SK-N-SH treated with all-trans-retinoic acid at 6 μM for 48 hours (cell line): ENCODE data around the gene ARL2.

ENCODE experiments used
- ARNTL ChIP-seq: fragments of 450-650 bp; formaldehyde crosslinking; IDR thresholded peaks from 2 replicates; pipeline ENCODE4 v1.5.0; 2020; ENCODE audit warnings: low read depth, mild to moderate bottlenecking, moderate library complexity, borderline replicate concordance
- CSDC2 ChIP-seq: fragments of 250-450 bp; sonication (Bioruptor Pico); IDR thresholded peaks from 2 replicates; pipeline ENCODE4 v1.5.0; 2020; ENCODE audit warnings: mild to moderate bottlenecking, moderate library complexity
- CSRNP3 ChIP-seq: fragments of 250-450 bp; sonication (Bioruptor Pico); IDR thresholded peaks from 2 replicates; pipeline ENCODE4 v1.5.1; 2021; ENCODE audit warnings: mild to moderate bottlenecking, moderate library complexity
- GLIS3 ChIP-seq: fragments of 250-450 bp; sonication (Bioruptor Pico); IDR thresholded peaks from 2 replicates; pipeline ENCODE4 v1.5.0; 2020; ENCODE audit warnings: mild to moderate bottlenecking, moderate library complexity
- ISL1 ChIP-seq: fragments of 250-450 bp; sonication (Bioruptor Pico); IDR thresholded peaks from 2 replicates; pipeline ENCODE4 v2.1.2; 2022; ENCODE audit warnings: mild to moderate bottlenecking, moderate library complexity
- OSR1 ChIP-seq: fragments of 250-450 bp; sonication (Bioruptor Pico); IDR thresholded peaks from 2 replicates; pipeline ENCODE4 v1.8.0; 2022; ENCODE audit warnings: moderate library complexity, mild to moderate bottlenecking, inconsistent platforms
- PATZ1 ChIP-seq: fragments of 250-450 bp; sonication (Bioruptor Pico); IDR thresholded peaks from 2 replicates; pipeline ENCODE4 v1.8.0; 2020; ENCODE audit warnings: mild to moderate bottlenecking, moderate library complexity, borderline replicate concordance
- PPARA ChIP-seq: fragments of 250-450 bp; sonication (Bioruptor Pico); IDR thresholded peaks from 2 replicates; pipeline ENCODE4 v1.5.0; 2020; ENCODE audit warnings: mild to moderate bottlenecking, borderline replicate concordance
- RARB ChIP-seq: fragments of 250-450 bp; sonication (Bioruptor Pico); IDR thresholded peaks from 2 replicates; pipeline ENCODE4 v1.8.0; 2021; ENCODE audit warnings: mild to moderate bottlenecking, moderate library complexity
- ZC3H10 ChIP-seq: fragments of 250-450 bp; sonication (Bioruptor Pico); IDR thresholded peaks from 2 replicates; pipeline ENCODE4 v1.5.1; 2021; ENCODE audit warnings: mild to moderate bottlenecking, moderate library complexity
- ZFP3 ChIP-seq: fragments of 250-450 bp; sonication (Bioruptor Pico); IDR thresholded peaks from 2 replicates; pipeline ENCODE4 v1.5.0; 2020; ENCODE audit warnings: mild to moderate bottlenecking, moderate library complexity
- ZFP30 ChIP-seq: fragments of 450-650 bp; formaldehyde crosslinking; IDR thresholded peaks from 2 replicates; pipeline ENCODE4 v1.5.0; 2022; ENCODE audit warnings: mild to moderate bottlenecking, moderate library complexity
- ZNF70 ChIP-seq: fragments of 450-650 bp; formaldehyde crosslinking; IDR thresholded peaks from 2 replicates; pipeline ENCODE4 v1.5.0; 2020; ENCODE audit warnings: mild to moderate bottlenecking, moderate library complexity
- ZNF8 ChIP-seq: fragments of 450-650 bp; formaldehyde crosslinking; IDR thresholded peaks from 2 replicates; pipeline ENCODE4 v1.5.0; 2020; ENCODE audit warnings: mild to moderate bottlenecking, moderate library complexity

GRCh38 chr11:65017937-65018336 lies 4.0 kb downstream of the ARL2 start:
- TF ChIP-seq ZC3H10 (CRISPR knock-in tag): no peak
- no peak for TF ChIP-seq OSR1 (CRISPR knock-in tag)
- TF ChIP-seq PPARA (CRISPR knock-in tag): no peak
- TF ChIP-seq ZNF8 (CRISPR knock-in tag): no peak
- no peak for TF ChIP-seq PATZ1
- no peak for TF ChIP-seq ISL1 (CRISPR knock-in tag)
- TF ChIP-seq RARB (CRISPR knock-in tag): no peak
- no peak for TF ChIP-seq CSDC2
- TF ChIP-seq ARNTL (CRISPR knock-in tag): no peak
- no peak for TF ChIP-seq CSRNP3 (CRISPR knock-in tag)
- no peak for TF ChIP-seq ZFP3 (CRISPR knock-in tag)
- TF ChIP-seq ZNF70 (CRISPR knock-in tag): no peak
- no peak for TF ChIP-seq GLIS3 (CRISPR knock-in tag)
- no peak for TF ChIP-seq ZFP30 (CRISPR knock-in tag)
